Skeletal muscle tissue (tissue), 4 donors: ENCODE data around the gene PPP1R2B. TPM values are rescaled to one million over a fixed set of nuclear protein-coding genes. Genes with fewer than 3 reads are reported as not detected.
"Not testable (repeated sequence)": the region's sequence is repeated elsewhere in the genome, so short reads cannot be mapped to it uniquely, and the experiment has no call there.

Experiments
- H3K27ac ChIP-seq: one replicate; pipeline ENCODE4 v1.7.0; 2013; ENCODE audit warnings: mild to moderate bottlenecking, low read depth, low read length, inconsistent platforms
- H3K27me3 ChIP-seq, 3 donors: one replicate each; pipeline ENCODE4 v1.7.0; 2013; ENCODE audit warnings: low read length in 3 of 3; ENCODE audit not compliant: control insufficient read depth in 3 of 3, insufficient read depth in 3 of 3
- H3K36me3 ChIP-seq, 3 donors: one replicate each; pipeline ENCODE4 v1.7.0; 2013; ENCODE audit warnings: low read length in 3 of 3; ENCODE audit not compliant: control insufficient read depth in 3 of 3, insufficient read depth in 3 of 3
- H3K4me1 ChIP-seq, 3 donors: one replicate each; pipeline ENCODE4 v1.7.0; 2013; ENCODE audit warnings: low read length in 3 of 3, mild to moderate bottlenecking in 3 of 3; ENCODE audit not compliant: control insufficient read depth in 3 of 3, insufficient read depth in 3 of 3
- H3K4me3 ChIP-seq, 3 donors: one replicate each; pipeline ENCODE4 v1.7.0; 2013; ENCODE audit warnings: low read length in 3 of 3
- H3K9ac ChIP-seq, 3 donors: one replicate each; pipeline ENCODE4 v1.7.0; 2013; ENCODE audit warnings: low read length in 3 of 3, mild to moderate bottlenecking in 3 of 3, moderate library complexity in 2 of 3, low read depth in 1 of 3
- H3K9me3 ChIP-seq, 3 donors: one replicate each; pipeline ENCODE4 v1.7.0; 2013; ENCODE audit warnings: low read length in 3 of 3; ENCODE audit not compliant: control insufficient read depth in 3 of 3
- total RNA-seq: library from RNA; depleted of rRNA; stranded (reverse); fragments of >200 nt; gene quantifications from one replicate; pipeline ENCODE4 v1.2.3, GENCODE V29; 2014
- donor health status: Osteomylitis.

PPP1R2B gene
- total RNA-seq, 1 donor from 2014 or later, result not detected

DNA sequence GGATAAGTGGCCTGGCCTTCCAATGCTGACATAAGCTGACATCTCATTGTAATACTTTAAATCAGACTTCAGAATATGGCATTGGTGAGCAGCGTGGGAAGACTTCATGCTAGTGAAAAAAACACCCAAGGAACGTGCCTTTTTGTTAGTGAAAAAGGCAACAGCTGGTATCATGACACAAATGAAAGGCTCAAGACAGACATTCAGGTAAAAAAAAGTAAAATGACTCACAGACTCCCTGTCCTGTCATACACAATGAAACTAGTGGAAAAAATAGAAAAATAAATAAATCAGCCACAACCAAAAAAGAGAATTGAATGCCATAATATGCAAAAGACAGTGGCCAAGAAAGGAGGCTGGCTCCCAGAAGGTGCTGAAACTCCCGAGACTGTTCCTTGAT is 24.4 kb upstream of the PPP1R2B start:
- Histone ChIP-seq H3K27ac (no peak overlapping the region), H3K4me3 (no peak overlapping the region), H3K9me3 (no peaks in the 10 kb centered on the region), H3K4me1 (no peaks in the 10 kb centered on the region), H3K36me3 (no peaks in the 10 kb centered on the region), H3K9ac (no peak overlapping the region), H3K27me3 (no peaks in the 10 kb centered on the region)

DNA sequence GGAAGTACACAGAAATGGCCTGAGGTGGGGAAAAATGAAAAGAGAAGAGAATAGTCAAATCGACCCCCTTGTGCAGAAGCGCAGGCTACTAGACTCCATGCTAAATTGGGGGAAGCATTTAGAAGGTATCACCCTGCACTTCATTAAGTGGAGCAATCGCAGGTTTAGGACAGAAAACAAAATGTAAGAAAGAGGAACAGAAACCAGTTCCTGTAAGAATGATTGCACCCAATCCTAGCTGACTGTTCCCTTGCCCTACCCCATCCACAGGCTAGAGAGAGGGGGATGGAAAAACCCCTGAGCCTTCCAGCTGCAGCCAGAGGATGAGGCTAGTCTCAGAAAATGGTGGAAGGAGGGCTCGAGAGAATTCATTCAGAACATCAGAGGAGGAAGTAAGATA is 23.9 kb upstream of the PPP1R2B start:
- Histone ChIP-seq H3K9me3 (no peaks in the 10 kb centered on the region), H3K27ac (no peak overlapping the region), H3K36me3 (no peaks in the 10 kb centered on the region), H3K4me3 (no peak overlapping the region), H3K4me1 (no peaks in the 10 kb centered on the region), H3K27me3 (no peaks in the 10 kb centered on the region), H3K9ac (no peak overlapping the region)

DNA sequence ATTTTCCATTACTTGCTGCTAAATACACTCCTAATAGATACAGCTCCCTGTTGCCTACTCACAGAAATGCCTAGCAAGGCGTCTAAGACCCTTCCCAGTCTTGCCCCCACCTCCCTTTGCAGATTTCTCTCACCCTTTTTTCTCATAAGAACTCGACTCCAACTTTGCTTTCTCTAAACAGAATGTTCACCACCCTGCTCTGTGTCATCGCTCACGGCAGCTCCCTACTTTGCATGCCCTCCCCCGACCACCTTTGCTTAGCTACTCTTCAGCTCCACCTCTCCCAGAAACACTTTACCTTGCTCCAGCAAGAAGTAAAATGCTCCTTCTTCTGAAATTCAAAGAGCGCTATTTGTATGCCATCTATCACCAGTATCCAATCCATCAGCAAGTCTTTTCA is 15.2 kb upstream of the PPP1R2B start:
- Histone ChIP-seq H3K9ac (no peak overlapping the region), H3K4me3 (no peak overlapping the region), H3K9me3 (no peaks in the 10 kb centered on the region), H3K4me1 (no peaks in the 10 kb centered on the region), H3K27me3 (no peaks in the 10 kb centered on the region), H3K36me3 (no peaks in the 10 kb centered on the region), H3K27ac (no peak overlapping the region)

DNA sequence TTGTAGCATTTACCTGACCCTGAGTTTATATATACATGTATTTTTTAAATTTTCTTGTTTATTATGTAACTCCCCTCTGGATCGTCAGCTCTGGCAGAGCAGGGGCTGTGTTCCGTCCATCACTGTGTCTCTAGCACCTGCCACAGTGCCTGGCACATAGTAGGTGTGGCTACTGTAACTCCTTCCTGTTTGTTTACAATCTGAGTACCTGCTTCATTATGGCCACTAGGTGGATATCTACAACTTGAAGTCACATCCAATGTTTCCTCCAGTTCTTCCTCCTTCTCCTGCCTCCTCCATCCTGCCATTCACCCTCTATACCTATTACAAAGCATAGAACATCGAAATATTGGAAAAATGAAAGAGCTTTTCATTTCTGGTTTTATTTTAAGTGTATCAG is 14.2 kb upstream of the PPP1R2B start:
- Histone ChIP-seq H3K4me3 (no peak overlapping the region), H3K9ac (no peak overlapping the region), H3K27ac (no peak overlapping the region), H3K9me3 (no peaks in the 10 kb centered on the region), H3K36me3 (no peaks in the 10 kb centered on the region), H3K27me3 (no peaks in the 10 kb centered on the region), H3K4me1 (no peaks in the 10 kb centered on the region)

DNA sequence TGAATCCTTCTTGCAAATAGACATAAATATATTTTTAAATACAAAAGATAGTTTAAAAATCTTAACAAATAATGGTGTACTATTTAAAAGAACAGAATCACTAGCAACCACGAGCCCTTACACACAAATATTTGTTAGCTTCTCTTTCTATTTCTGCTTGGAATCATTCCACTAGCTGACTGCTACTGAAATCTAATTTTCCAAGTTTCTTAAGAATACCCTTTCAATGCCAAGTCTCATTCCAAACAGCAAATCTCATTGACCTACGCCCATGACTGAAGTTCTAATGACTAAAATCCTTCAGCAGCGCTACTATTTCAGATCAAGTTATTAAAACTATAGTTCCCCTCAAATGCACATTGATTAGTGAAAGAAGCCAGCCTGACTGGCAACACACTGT is 13.2 kb upstream of the PPP1R2B start:
- Histone ChIP-seq H3K27ac (no peak overlapping the region), H3K36me3 (no peaks in the 10 kb centered on the region), H3K4me3 (no peak overlapping the region), H3K9ac (no peak overlapping the region), H3K4me1 (no peaks in the 10 kb centered on the region), H3K9me3 (no peaks in the 10 kb centered on the region), H3K27me3 (no peaks in the 10 kb centered on the region)

DNA sequence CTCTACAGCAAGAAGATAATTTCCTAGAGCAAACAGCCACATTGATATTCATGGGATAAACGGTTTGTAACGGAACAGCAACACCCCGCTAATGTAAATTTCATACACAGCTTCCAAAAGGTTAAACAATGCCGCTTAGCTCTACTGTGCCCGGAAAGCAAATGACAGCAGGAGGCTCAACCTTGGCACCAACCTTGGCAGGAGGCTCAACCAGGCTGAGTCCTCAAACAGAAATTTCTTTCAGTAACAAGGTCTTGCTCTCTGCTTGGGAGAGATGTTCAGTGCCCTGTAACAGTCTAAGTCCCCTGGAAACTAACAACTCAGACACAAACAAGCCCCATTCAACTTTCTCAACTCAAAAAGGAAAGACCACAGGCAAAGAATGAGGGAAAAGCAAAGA is 11.1 kb upstream of the PPP1R2B start:
- Histone ChIP-seq H3K4me1 (no peaks in the 10 kb centered on the region), H3K27me3 (no peaks in the 10 kb centered on the region), H3K9me3 (no peaks in the 10 kb centered on the region), H3K4me3 (no peak overlapping the region), H3K36me3 (no peaks in the 10 kb centered on the region), H3K27ac (no peak overlapping the region), H3K9ac (no peak overlapping the region)

DNA sequence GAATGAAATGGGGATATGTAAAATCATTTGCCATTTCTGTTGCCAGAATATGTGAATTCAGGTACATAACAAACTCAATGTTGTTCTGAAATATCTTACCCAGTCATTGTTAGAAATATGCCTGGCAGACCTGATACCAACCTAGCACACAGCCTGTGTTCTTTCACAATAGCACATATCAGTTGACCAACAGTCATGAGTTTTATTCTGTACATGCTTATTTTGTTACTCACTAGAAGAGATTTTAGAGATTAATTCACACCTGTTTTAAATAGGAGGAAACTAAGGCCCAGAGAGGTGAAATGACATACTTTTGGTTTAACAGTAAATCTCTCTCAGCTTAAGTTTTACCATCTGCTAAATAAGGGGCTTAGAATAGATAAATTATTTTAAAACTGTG is 8.4 kb upstream of the PPP1R2B start:
- H3K27ac ChIP-seq, result no peak overlapping the region
- H3K27me3 ChIP-seq, result no peaks in the 10 kb centered on the region

DNA sequence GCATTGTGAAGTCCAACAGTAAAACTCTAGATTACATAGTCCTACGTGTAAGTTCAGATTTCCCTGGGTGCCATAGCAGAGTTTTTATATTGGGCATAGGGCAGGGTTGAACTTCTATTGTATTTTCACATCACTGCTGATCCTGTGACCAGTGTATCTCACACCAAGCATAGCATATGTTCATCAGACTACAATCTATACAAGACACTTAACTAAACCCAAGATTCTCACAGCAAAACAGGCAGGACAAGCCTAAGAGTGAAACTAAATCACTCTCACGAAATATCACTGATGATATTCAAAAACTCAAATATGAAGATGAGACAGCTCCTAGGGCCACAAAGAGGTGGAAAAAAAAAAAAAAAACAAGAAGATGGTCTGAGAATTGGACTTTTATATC is 3.2 kb upstream of the PPP1R2B start:
- Histone ChIP-seq H3K9me3 (peaks cover 0 to 3% (median 0%) of the 10 kb centered on the region in 3 donors), H3K27ac (no peak overlapping the region), H3K4me3 (no peak overlapping the region), H3K4me1 (no peaks in the 10 kb centered on the region), H3K9ac (no peak overlapping the region), H3K27me3 (peaks cover 0 to 10% (median 3%) of the 10 kb centered on the region in 3 donors), H3K36me3 (no peaks in the 10 kb centered on the region)

More for the DNA sequence above, 8.4 kb upstream of the PPP1R2B start:
- H3K4me1 ChIP-seq, result no peaks in the 10 kb centered on the region
- no peak overlapping the region for H3K4me3 ChIP-seq
- no peak overlapping the region for H3K9ac ChIP-seq
- no peaks in the 10 kb centered on the region for H3K9me3 ChIP-seq
- H3K36me3 ChIP-seq, result no peaks in the 10 kb centered on the region

DNA sequence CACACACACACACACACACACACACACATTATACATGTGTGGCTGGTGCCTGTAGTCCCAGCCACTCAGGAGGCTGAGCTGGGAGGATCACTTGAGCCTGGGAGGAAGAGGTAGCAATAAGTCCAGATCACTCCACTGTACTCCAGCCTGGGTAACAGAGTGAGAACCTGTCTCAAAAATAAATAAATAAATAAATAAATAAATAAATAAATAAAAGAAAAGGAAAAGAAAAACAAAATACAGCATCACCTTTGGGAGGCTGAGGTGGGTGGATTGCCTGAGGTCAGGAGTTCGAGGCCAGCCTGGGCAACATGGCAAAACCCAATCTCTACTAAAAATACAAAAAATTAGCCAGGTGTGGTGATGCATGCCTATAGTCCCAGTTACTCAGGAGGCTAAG is 1.6 kb upstream of the PPP1R2B start:
- H3K9ac ChIP-seq, H3K9me3 ChIP-seq: not testable (repeated sequence)

DNA sequence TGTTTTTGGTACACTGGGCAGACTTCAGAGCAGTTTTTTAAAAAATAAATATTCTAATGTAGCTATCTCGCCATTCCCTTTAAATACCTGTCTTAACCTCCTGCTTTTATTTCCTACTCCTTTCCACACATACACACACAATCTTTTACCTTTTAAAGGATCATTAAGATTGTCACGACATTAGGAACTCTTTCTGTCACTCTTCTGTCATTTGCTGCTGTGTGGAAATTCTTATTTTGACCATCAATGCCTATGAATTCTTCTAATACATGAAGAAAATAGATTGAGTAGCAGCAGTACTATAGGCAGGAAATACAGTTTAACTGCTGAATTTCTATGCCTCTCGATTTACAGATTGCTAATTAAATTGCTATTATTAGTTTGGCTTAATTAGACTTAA is 1.8 kb downstream of the PPP1R2B start:
- Histone ChIP-seq H3K27me3 (peaks cover 0 to 10% (median 3%) of the 10 kb centered on the region in 3 donors), H3K4me1 (no peaks in the 10 kb centered on the region), H3K36me3 (no peaks in the 10 kb centered on the region), H3K27ac (no peak overlapping the region), H3K4me3 (no peak overlapping the region), H3K9me3 (peaks cover 0 to 3% (median 0%) of the 10 kb centered on the region in 3 donors), H3K9ac (no peak overlapping the region)

More for the DNA sequence above, 1.6 kb upstream of the PPP1R2B start:
- H3K36me3 ChIP-seq, H3K4me3 ChIP-seq, H3K27ac ChIP-seq, H3K4me1 ChIP-seq: not testable (repeated sequence)
- H3K27me3 ChIP-seq, result peaks cover 0 to 10% (median 3%) of the 10 kb centered on the region in 3 donors

DNA sequence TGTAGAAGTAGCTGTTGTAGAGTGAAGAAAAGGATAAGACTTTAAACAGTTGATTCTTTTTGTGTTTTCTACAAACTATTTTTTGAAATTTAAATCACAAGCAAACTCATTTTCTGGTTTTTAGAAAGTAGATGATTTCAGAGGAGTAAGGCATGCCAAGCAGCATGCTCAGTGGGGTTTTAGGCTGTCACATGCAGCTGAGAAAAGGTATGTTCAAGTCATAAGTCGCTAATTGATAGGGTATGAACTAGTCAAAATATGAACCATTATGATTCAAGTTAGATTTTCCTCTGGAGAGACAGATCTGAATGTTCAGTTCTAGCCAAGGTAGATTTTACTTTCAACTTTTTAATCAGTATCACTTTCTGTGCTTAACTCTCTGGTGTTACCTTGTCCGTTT is 3.0 kb downstream of the PPP1R2B start:
- H3K4me3 ChIP-seq, H3K9me3 ChIP-seq, H3K9ac ChIP-seq, H3K36me3 ChIP-seq, H3K27ac ChIP-seq, H3K4me1 ChIP-seq: not testable (repeated sequence)
- peaks cover 0 to 10% (median 3%) of the 10 kb centered on the region in 3 donors for H3K27me3 ChIP-seq
